ENCODE results near the gene MANBA.

- TF ChIP-seq CTCF (IDR thresholded peaks at IDR 0.05) (no peak), POLR2A (IDR thresholded peaks at IDR 0.05) (no peak)
Observed at GRCh38 chr4:102594000-102594399, 166.8 kb downstream of the MANBA start.
